Testis (tissue), 2 donors: Measurements from ENCODE around the gene GRID1.

Experiments
- POLR2A ChIP-seq: fragments of 450-650 bp; IDR thresholded peaks from one replicate; pipeline ENCODE4 v1.6.1; 2017; ENCODE audit warnings: antibody characterized with exemption, mild to moderate bottlenecking, moderate library complexity
- TF ChIP-seq, protein P1 (sequence below), 3 experiments: fragments of 450-650 bp in 2 of 3; fragments of 200-600 bp in 1 of 3; sonication (generic) in 1 of 3; IDR thresholded peaks; one replicate each; pipeline ENCODE4 v1.5.1; 2016 to 2019; ENCODE audit warnings: antibody characterized with exemption in 3 of 3, mild to moderate bottlenecking in 2 of 3, moderate library complexity in 1 of 3

DNA sequence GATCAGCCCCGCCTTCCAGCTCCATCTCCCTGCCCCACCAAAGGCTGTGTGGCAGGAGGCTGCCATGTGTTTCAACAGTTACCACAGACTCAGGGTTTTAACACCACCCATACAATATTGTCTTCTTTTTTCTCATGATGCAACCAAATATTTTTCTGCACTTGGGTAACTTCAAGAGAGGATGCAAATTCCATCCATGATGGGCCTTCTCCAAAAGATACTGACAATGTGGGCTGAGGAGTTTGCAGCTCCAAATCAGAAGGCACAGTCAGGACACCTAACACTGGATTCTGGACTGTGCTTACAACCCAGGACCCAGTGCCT, 347.9 kb downstream of the GRID1 start:
- TF ChIP-seq, protein P1, sequence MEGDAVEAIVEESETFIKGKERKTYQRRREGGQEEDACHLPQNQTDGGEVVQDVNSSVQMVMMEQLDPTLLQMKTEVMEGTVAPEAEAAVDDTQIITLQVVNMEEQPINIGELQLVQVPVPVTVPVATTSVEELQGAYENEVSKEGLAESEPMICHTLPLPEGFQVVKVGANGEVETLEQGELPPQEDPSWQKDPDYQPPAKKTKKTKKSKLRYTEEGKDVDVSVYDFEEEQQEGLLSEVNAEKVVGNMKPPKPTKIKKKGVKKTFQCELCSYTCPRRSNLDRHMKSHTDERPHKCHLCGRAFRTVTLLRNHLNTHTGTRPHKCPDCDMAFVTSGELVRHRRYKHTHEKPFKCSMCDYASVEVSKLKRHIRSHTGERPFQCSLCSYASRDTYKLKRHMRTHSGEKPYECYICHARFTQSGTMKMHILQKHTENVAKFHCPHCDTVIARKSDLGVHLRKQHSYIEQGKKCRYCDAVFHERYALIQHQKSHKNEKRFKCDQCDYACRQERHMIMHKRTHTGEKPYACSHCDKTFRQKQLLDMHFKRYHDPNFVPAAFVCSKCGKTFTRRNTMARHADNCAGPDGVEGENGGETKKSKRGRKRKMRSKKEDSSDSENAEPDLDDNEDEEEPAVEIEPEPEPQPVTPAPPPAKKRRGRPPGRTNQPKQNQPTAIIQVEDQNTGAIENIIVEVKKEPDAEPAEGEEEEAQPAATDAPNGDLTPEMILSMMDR (IDR thresholded peaks at IDR 0.05) = no peak
- no peak for TF ChIP-seq POLR2A
